Breast epithelium (tissue), 4 donors: Measurements from ENCODE around the gene ST7. TPM values are rescaled to one million over a fixed set of nuclear protein-coding genes. Genes with fewer than 3 reads are reported as not detected.

Source experiments
- DNase-seq, 2 donors: peaks; one replicate each; pipeline ENCODE4 v3.0.0-alpha.2; 2019; ENCODE audit warnings: low spot score in 2 of 2
- H3K27ac ChIP-seq, 2 donors: fragments of 200-600 bp; sonication (generic) in 1 of 2; one replicate each; pipeline ENCODE4 v1.5.1; 2016 to 2019; ENCODE audit warnings: mild to moderate bottlenecking in 1 of 2
- H3K27me3 ChIP-seq, 2 donors: fragments of 200-600 bp; sonication (generic) in 1 of 2; one replicate each; pipeline versions ENCODE4 v1.5.1 to v1.6.0; 2017 to 2019; ENCODE audit warnings: control low read depth in 1 of 2, mild to moderate bottlenecking in 1 of 2
- H3K36me3 ChIP-seq: fragments of 200-600 bp; one replicate; pipeline ENCODE4 v1.5.1; 2019
- H3K4me1 ChIP-seq, 2 donors: fragments of 200-600 bp; sonication (generic); one replicate each; pipeline ENCODE4 v1.5.1; 2016 to 2019; ENCODE audit warnings: control low read depth in 1 of 2
- H3K4me3 ChIP-seq, 3 donors: fragments of 200-600 bp; sonication (generic); 1 replicate in 2 of 3; 2 replicates in 1 of 3; pipeline ENCODE4 v1.5.1; 2016 to 2019; ENCODE audit warnings: mild to moderate bottlenecking in 3 of 3, moderate library complexity in 2 of 3
- H3K9me3 ChIP-seq, 2 donors: fragments of 200-600 bp; sonication (generic) in 1 of 2; one replicate each; pipeline ENCODE4 v1.5.1; 2016 to 2019; ENCODE audit warnings: control low read depth in 1 of 2
- CTCF ChIP-seq, 3 donors: fragments of 450-650 bp; IDR thresholded peaks; one replicate each; pipeline ENCODE4 v1.5.1; 2016 to 2017; ENCODE audit warnings: antibody characterized with exemption in 3 of 3, mild to moderate bottlenecking in 3 of 3, moderate library complexity in 3 of 3
- POLR2A ChIP-seq: fragments of 450-650 bp; IDR thresholded peaks from one replicate; pipeline ENCODE4 v1.6.1; 2016; ENCODE audit warnings: antibody characterized with exemption, mild to moderate bottlenecking, moderate library complexity
- POLR2AphosphoS5 ChIP-seq, 3 donors: sonication (generic); formaldehyde crosslinking; IDR thresholded peaks; one replicate each; pipeline ENCODE4 v1.6.1; 2017; ENCODE audit warnings: antibody characterized with exemption in 3 of 3
- intact Hi-C: fragments of 100-400 bp; cut with DNase I; formaldehyde crosslinking; loops from one replicate; pipeline ENCODE4 v1.15.1; 2023; ENCODE audit warnings: low total_unique reads
- total RNA-seq, 3 donors: library from RNA; depleted of rRNA; stranded (reverse); fragments of >200 nt; gene quantifications; one replicate each; pipeline ENCODE4 v1.1.0, GENCODE V29; 2016

Gene ST7
- total RNA-seq, 3 donors from 2014 or later, result 24.3 to 41.4 (median 27.5) TPM

DNA sequence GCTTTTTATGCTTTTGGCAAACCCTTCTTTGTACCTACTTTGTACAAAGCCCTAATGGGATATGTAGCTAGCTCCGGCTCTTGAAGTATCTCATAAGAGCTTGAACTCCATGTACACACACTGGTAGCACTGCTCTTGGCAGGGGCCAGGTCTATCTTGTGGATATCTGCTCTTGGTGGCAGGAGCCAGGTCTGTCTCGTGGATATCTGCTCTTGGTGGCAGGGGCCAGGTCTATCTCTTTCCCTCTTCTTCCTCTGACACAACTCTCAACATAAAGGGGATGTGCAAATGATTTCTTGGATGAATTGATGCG lies 277.7 kb downstream of the ST7 start:
- DNase-seq, result no peak
- Histone ChIP-seq H3K36me3 (no peaks in the 10 kb centered on the region), H3K4me1 (no peaks in the 10 kb centered on the region), H3K9me3 (no peaks in the 10 kb centered on the region), H3K27ac (no peak overlapping the region), H3K4me3 (no peak overlapping the region), H3K27me3 (no peaks in the 10 kb centered on the region)
- intact Hi-C loops, result no loop called here
- TF ChIP-seq CTCF (IDR thresholded peaks at IDR 0.05), result no peak
- no peak for TF ChIP-seq POLR2AphosphoS5 (IDR thresholded peaks at IDR 0.05)
- TF ChIP-seq POLR2A, result no peak

GRCh38 chr7:117237646-117238045 lies 284.3 kb downstream of the ST7 start:
- Histone ChIP-seq H3K4me1 (no peaks in the 10 kb centered on the region), H3K9me3 (no peaks in the 10 kb centered on the region), H3K27ac (no peak overlapping the region), H3K36me3 (no peaks in the 10 kb centered on the region), H3K4me3 (no peak overlapping the region), H3K27me3 (no peaks in the 10 kb centered on the region)
- no peak for DNase-seq
- intact Hi-C loops, result no loop called here
- TF ChIP-seq POLR2AphosphoS5 (IDR thresholded peaks at IDR 0.05) (no peak), CTCF (IDR thresholded peaks at IDR 0.05) (no peak), POLR2A (no peak)

DNA sequence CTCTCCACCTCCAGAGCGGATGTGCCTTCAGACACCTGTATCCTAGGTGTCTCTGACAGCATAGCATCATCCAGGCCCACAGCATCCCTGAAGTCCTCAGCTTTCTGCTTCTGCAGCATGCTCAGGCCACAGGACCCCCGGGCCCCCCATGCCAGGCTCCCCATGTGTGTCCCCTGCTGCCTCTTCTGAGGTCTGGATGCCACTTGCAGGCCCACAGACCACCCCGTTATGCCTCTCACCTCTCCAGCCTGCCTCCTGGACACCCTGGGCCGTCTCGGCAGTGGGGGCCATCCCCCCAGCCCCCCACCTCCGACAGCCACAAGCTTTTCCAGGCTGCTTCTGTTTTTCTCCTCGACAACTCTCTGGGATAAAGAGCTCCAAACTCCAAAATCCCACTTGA lies 285.2 kb downstream of the ST7 start:
- DNase-seq, result no peak
- no peaks in the 10 kb centered on the region for H3K4me1 ChIP-seq
- no peak overlapping the region for H3K4me3 ChIP-seq
- no peaks in the 10 kb centered on the region for H3K36me3 ChIP-seq
- TF ChIP-seq POLR2AphosphoS5 (IDR thresholded peaks at IDR 0.05) (no peak), POLR2A (no peak), CTCF (IDR thresholded peaks at IDR 0.05) (no peak)
- no peak overlapping the region for H3K27ac ChIP-seq
- H3K9me3 ChIP-seq, result no peaks in the 10 kb centered on the region
- no peaks in the 10 kb centered on the region for H3K27me3 ChIP-seq
- intact Hi-C loops, result no loop called here

GRCh38 chr7:117238937-117239336 lies 285.6 kb downstream of the ST7 start:
- Histone ChIP-seq H3K4me1 (no peaks in the 10 kb centered on the region), H3K4me3 (no peak overlapping the region), H3K27me3 (no peaks in the 10 kb centered on the region), H3K27ac (no peak overlapping the region), H3K36me3 (no peaks in the 10 kb centered on the region), H3K9me3 (no peaks in the 10 kb centered on the region)
- intact Hi-C loops, result no loop called here
- TF ChIP-seq CTCF (IDR thresholded peaks at IDR 0.05) (no peak), POLR2AphosphoS5 (IDR thresholded peaks at IDR 0.05) (no peak), POLR2A (no peak)
- DNase-seq, result no peak

DNA sequence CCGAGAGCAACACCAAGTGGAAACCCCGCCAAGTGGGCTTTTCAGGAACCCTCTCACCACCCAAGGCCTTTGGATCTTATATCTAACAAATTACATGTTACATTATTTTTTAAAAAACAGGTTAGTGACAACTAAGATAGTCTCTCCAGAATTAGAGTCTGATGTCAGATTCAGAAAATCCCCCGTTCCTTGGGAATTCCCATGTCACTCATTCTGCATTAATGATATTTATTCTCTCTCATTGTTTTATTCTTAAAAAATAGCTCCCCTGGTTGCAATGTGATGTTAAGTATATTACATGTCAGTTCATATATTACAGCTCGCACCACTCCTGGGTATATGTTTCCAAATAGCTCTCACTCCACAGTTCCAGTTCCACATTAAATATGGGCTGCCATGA lies 287.8 kb downstream of the ST7 start:
- TF ChIP-seq POLR2AphosphoS5 (IDR thresholded peaks at IDR 0.05) (no peak), POLR2A (no peak), CTCF (IDR thresholded peaks at IDR 0.05) (no peak)

More for the DNA sequence above, 287.8 kb downstream of the ST7 start:
- Histone ChIP-seq H3K27ac (no peak overlapping the region), H3K9me3 (peaks cover 0 to 9% of the 10 kb centered on the region in 2 donors), H3K4me3 (no peak overlapping the region), H3K36me3 (no peaks in the 10 kb centered on the region), H3K4me1 (no peaks in the 10 kb centered on the region), H3K27me3 (no peaks in the 10 kb centered on the region)
- DNase-seq, result no peak
- intact Hi-C loops, result no loop called here
